ENCODE measurements around the gene PDE6G.
A peak's percentile ranks its signal among the peaks of the same experiment; 100 is the strongest.

Gene PDE6G

GRCh38 chr17:81656835-81657234, 493 bp upstream of the PDE6G start:
- DNase-seq = no peak

- DNase-seq = no peak
Measured at GRCh38 chr17:81655378-81656117, 794 bp downstream of the PDE6G start.

GRCh38 chr17:81652906-81653771, 3.2 kb downstream of the PDE6G start:
- DNase-seq = no peak

- no peak for DNase-seq
Measured at GRCh38 chr17:81651692-81652091, 4.7 kb downstream of the PDE6G start.

- no peak for DNase-seq
Measured at GRCh38 chr17:81650951-81651350, 5.4 kb downstream of the PDE6G start.

GRCh38 chr17:81648707-81649085, 7.6 kb downstream of the PDE6G start:
- DNase-seq = no peak

- no peak for DNase-seq
Measured at GRCh38 chr17:81648013-81648706, 8.2 kb downstream of the PDE6G start.

- no peak for DNase-seq
Measured at GRCh38 chr17:81647640-81648012, 8.7 kb downstream of the PDE6G start.

GRCh38 chr17:81646869-81647600, 9.3 kb downstream of the PDE6G start:
- DNase-seq = no peak

- DNase-seq = no peak
Measured at GRCh38 chr17:81644976-81645952, 11.1 kb downstream of the PDE6G start.

- DNase-seq = no peak
Measured at GRCh38 chr17:81644496-81644895, 11.8 kb downstream of the PDE6G start.

- DNase-seq = no peak
Measured at GRCh38 chr17:81641825-81642489, 14.4 kb downstream of the PDE6G start.

GRCh38 chr17:81640011-81640410, 16.3 kb downstream of the PDE6G start:
- no peak for DNase-seq

- DNase-seq = no peak
Measured at GRCh38 chr17:81638683-81639082, 17.7 kb downstream of the PDE6G start.

- peak; percentile 36 for DNase-seq
Measured at GRCh38 chr17:81636505-81637288, 19.6 kb downstream of the PDE6G start, which contains the start of the genes NPLOC4 and TSPAN10. Gene NPLOC4, minus strand, starts transcription at chr17:81637112. Its CDS starts 182 bp downstream, at chr17:81636930. Gene TSPAN10, plus strand, starts transcription at chr17:81637196. Its CDS starts 5,217 bp downstream, at chr17:81642413.

GRCh38 chr17:81635973-81636504, 20.3 kb downstream of the PDE6G start:
- no peak for DNase-seq

- DNase-seq = no peak
Measured at GRCh38 chr17:81635431-81635830, 20.9 kb downstream of the PDE6G start.

- DNase-seq = no peak
Measured at GRCh38 chr17:81631482-81631881, 24.9 kb downstream of the PDE6G start.

- DNase-seq = no peak
Measured at GRCh38 chr17:81630274-81630673, 26.1 kb downstream of the PDE6G start.

All from DMS79 treated with DMSO at 0.1 percent for 48 hours (cell line).